PC-3 (cell line): Measurements from ENCODE around the gene FOXO1. TPM values are rescaled to one million over a fixed set of nuclear protein-coding genes. Genes with fewer than 3 reads are reported as not detected.

ENCODE experiments used
- ATAC-seq: fragments of 200-7000 bp; cut with Tn5 transposase; 2 replicates; pipeline ENCODE4 v1.9.1; 2020; ENCODE audit warnings: mild to moderate bottlenecking, moderate library complexity
- BruUV-seq: library from RNA; stranded (reverse); fragments of 400-500 nt; replicated peaks from 2 replicates; lab custom pipeline; 2021; lab: Mats Ljungman, UMichigan
- CTCF ChIA-PET: fragments of 300-600 bp; sonication (Branson Sonifier 250); formaldehyde crosslinking; loops from one replicate; lab custom pipeline; 2022; ENCODE audit warnings: antibody characterized with exemption; lab: Charles Lee
- POLR2A ChIA-PET: fragments of 300-600 bp; sonication (Branson Sonifier 250); formaldehyde crosslinking; loops from one replicate; lab custom pipeline; 2022; ENCODE audit warnings: antibody characterized with exemption; ENCODE audit not compliant: unreplicated experiment; lab: Charles Lee
- DNase-seq: peaks from one replicate; pipeline ENCODE4 v3.0.0-alpha.2; 2015
- H2AFZ ChIP-seq: fragments of 300-600 bp; sonication (generic); 2 replicates; pipeline ENCODE4 v1.6.0; 2016; ENCODE audit warnings: antibody characterized with exemption, low read length
- H3F3A ChIP-seq: fragments of 300-600 bp; sonication (generic); one replicate; pipeline ENCODE4 v1.6.0; 2017; ENCODE audit warnings: antibody characterized with exemption, low read length, control low read depth, mild to moderate bottlenecking; ENCODE audit not compliant: unreplicated experiment
- H3K27ac ChIP-seq: fragments of 300-600 bp; sonication (generic); 2 replicates; pipeline ENCODE4 v1.5.1; 2016; ENCODE audit warnings: mild to moderate bottlenecking, low read length
- H3K27me3 ChIP-seq: fragments of 300-600 bp; sonication (generic); 2 replicates; pipeline ENCODE4 v1.6.1; 2016; ENCODE audit warnings: low read length, mixed read lengths
- H3K36me3 ChIP-seq: fragments of 300-600 bp; sonication (generic); 2 replicates; pipeline ENCODE4 v1.6.1; 2016; ENCODE audit warnings: low read depth, mixed run types, low read length, mixed read lengths
- H3K4me1 ChIP-seq: fragments of 300-600 bp; sonication (generic); 2 replicates; pipeline ENCODE4 v1.5.1; 2016; ENCODE audit warnings: low read length; ENCODE audit not compliant: insufficient read depth
- H3K4me2 ChIP-seq: fragments of 300-600 bp; sonication (generic); 2 replicates; pipeline ENCODE4 v1.6.0; 2016; ENCODE audit warnings: low read length
- H3K4me3 ChIP-seq: fragments of 300-600 bp; sonication (generic); 2 replicates; pipeline ENCODE4 v1.5.1; 2016; ENCODE audit warnings: mild to moderate bottlenecking, low read length, mixed read lengths
- H3K79me2 ChIP-seq: fragments of 300-600 bp; sonication (generic); 2 replicates; pipeline ENCODE4 v1.6.1; 2017; ENCODE audit warnings: low read length, mixed read lengths
- H3K9ac ChIP-seq: fragments of 300-600 bp; sonication (generic); 2 replicates; pipeline ENCODE4 v1.6.0; 2016; ENCODE audit warnings: mild to moderate bottlenecking, low read length
- H3K9me2 ChIP-seq: fragments of 300-600 bp; sonication (generic); replicated peaks from 2 replicates; pipeline ENCODE4 v1.6.1; 2016; ENCODE audit warnings: mixed run types, low read length, mixed read lengths
- H3K9me3 ChIP-seq: fragments of 300-600 bp; sonication (generic); 2 replicates; pipeline ENCODE4 v1.6.1; 2016; ENCODE audit warnings: low read length, mixed read lengths
- H4K20me1 ChIP-seq: fragments of 300-600 bp; sonication (generic); 2 replicates; pipeline ENCODE4 v1.6.1; 2016; ENCODE audit warnings: low read length, mixed read lengths
- CTCF ChIP-seq: fragments of 300-600 bp; sonication (generic); conservative IDR thresholded peaks from 2 replicates; pipeline ENCODE4 v1.5.1; 2017; ENCODE audit warnings: antibody characterized with exemption, low read depth, mild to moderate bottlenecking, low read length
- EZH2 ChIP-seq: fragments of 300-600 bp; sonication (generic); IDR thresholded peaks from one replicate; pipeline ENCODE4 v1.6.1; 2017; ENCODE audit warnings: antibody characterized with exemption, mild to moderate bottlenecking, low read length; ENCODE audit not compliant: unreplicated experiment
- EZH2phosphoT487 ChIP-seq: fragments of 300-600 bp; sonication (generic); IDR thresholded peaks from 2 replicates; pipeline ENCODE4 v1.6.1; 2018; ENCODE audit warnings: mild to moderate bottlenecking, antibody characterized with exemption, low read length, borderline replicate concordance
- intact Hi-C: fragments of 100-400 bp; cut with micrococcal nuclease; formaldehyde crosslinking; loops from 2 replicates; pipeline ENCODE4 v1.9.0; 2023
- total RNA-seq: library from RNA; depleted of rRNA; stranded (reverse); fragments of >200 nt; gene quantifications from 2 replicates; pipeline ENCODE4 v1.2.3, GENCODE V29; 2014

FOXO1 gene
- total RNA-seq, 1 experiment from 2014 or later = 2.7 TPM

DNA sequence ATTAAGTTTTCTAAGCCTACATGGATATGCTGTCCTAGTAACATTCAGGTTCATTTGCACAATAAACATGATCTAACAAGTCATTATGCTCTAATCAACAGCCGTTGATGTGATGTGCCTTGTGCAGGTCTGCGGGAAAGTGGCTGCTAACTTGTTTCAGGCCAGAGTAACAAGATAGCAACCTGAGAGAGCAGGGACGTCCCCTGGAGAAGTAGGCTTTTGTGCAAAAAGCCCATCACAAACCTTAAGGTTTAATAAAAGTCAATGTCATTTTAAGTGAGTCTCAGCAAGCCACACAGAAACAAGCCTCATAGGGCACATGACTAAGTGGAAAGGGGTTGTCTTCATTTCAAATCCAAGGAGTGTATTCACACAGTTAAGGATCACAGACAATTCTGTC lies 17.6 kb downstream of the FOXO1 start:
- H3F3A ChIP-seq = no peaks in the 10 kb centered on the region
- H3K36me3 ChIP-seq = no peaks in the 10 kb centered on the region
- H3K27me3 ChIP-seq = no peaks in the 10 kb centered on the region
- no peak for TF ChIP-seq EZH2
- no peak for TF ChIP-seq CTCF
- TF ChIP-seq EZH2phosphoT487 = no peak
- no peaks in the 10 kb centered on the region for H3K9me3 ChIP-seq
- peaks cover 24% of the 10 kb centered on the region; the same call in 1 of the 2 replicates for H3K79me2 ChIP-seq
- BruUV-seq = no TSS peak
- no peak overlapping the region for H3K27ac ChIP-seq
- no peak overlapping the region for H3K9ac ChIP-seq
- no peak overlapping the region for H2AFZ ChIP-seq
- no peak overlapping the region for H3K4me3 ChIP-seq
- ATAC-seq (no peak), DNase-seq (no peak)
- no peaks in the 10 kb centered on the region for H4K20me1 ChIP-seq
- ChIA-PET CTCF (no interaction called here), POLR2A (no interaction called here)
- intact Hi-C loops = no loop called here
- H3K9me2 ChIP-seq = no peaks in the 10 kb centered on the region
- H3K4me2 ChIP-seq = no peak overlapping the region
- H3K4me1 ChIP-seq = peaks cover 7% of the 10 kb centered on the region; the same call in 1 of the 2 replicates

DNA sequence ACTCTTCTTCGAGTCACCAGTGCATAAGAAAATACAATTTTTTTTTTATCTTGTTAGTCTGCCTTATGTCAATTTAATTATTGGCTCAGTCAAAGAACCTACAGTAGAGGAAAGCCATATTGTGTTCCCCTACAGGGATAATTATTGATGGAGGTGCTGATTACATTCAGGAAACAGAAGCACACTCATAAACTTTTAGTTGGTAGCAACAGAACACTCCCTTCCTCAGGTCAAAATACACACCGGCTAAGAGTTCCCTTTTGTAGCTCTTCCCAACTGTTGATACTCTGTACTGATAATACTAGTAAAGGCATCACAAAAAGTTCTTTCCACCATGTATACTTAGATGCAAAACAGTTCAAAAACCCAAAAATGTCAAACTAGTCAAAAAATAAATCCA lies 18.4 kb downstream of the FOXO1 start:
- Histone ChIP-seq H3K27me3 (no peaks in the 10 kb centered on the region), H3K4me2 (no peak overlapping the region), H3K36me3 (no peaks in the 10 kb centered on the region), H3F3A (no peaks in the 10 kb centered on the region), H3K4me1 (0 out of 2 replicates have a peak, but pooled peaks cover 3% of the 10 kb centered on the region), H4K20me1 (no peaks in the 10 kb centered on the region), H3K9me2 (no peaks in the 10 kb centered on the region), H3K9ac (no peak overlapping the region), H3K4me3 (no peak overlapping the region), H2AFZ (no peak overlapping the region), H3K9me3 (no peaks in the 10 kb centered on the region), H3K27ac (no peak overlapping the region), H3K79me2 (peaks cover 20% of the 10 kb centered on the region; the same call in 1 of the 2 replicates)
- POLR2A ChIA-PET = no interaction called here
- no TSS peak for BruUV-seq
- CTCF ChIA-PET = no interaction called here
- intact Hi-C loops = no loop called here
- TF ChIP-seq EZH2 (no peak), CTCF (no peak), EZH2phosphoT487 (no peak)
- no peak for DNase-seq
- ATAC-seq = no peak

- Histone ChIP-seq H3K36me3 (no peaks in the 10 kb centered on the region), H4K20me1 (no peaks in the 10 kb centered on the region), H3K9me2 (no peaks in the 10 kb centered on the region), H3K9me3 (no peaks in the 10 kb centered on the region), H3K9ac (no peak overlapping the region), H3K27ac (no peak overlapping the region), H3K4me1 (0 out of 2 replicates have a peak, but pooled peaks cover 6% of the 10 kb centered on the region), H2AFZ (no peak overlapping the region), H3K27me3 (no peaks in the 10 kb centered on the region), H3K4me3 (no peak overlapping the region), H3F3A (no peaks in the 10 kb centered on the region), H3K4me2 (no peak overlapping the region), H3K79me2 (0 out of 2 replicates have a peak, but pooled peaks cover 8% of the 10 kb centered on the region)
- CTCF ChIA-PET = no interaction called here
- DNase-seq (no peak), ATAC-seq (no peak)
- intact Hi-C loops = loop anchor here (2.0 kb wide), 1 partner anchor 22 kb away; no protein-coding TSS in a partner anchor
- TF ChIP-seq EZH2 (no peak), EZH2phosphoT487 (no peak), CTCF (no peak)
- POLR2A ChIA-PET = interaction anchor here (0.6 kb wide), 1 partner anchor 179 kb away, joined by 3 read pairs; no protein-coding TSS in a partner anchor
- no TSS peak for BruUV-seq
Observed at GRCh38 chr13:40644838-40645604, 21.4 kb downstream of the FOXO1 start.
